Keratinocyte (primary cell): ENCODE results near the gene ATP9B. TPM values are rescaled to one million over a fixed set of nuclear protein-coding genes. Genes with fewer than 3 reads are reported as not detected.

ENCODE experiments used
- DNase-seq: peaks from one replicate; pipeline ENCODE4 v3.0.0-alpha.2; 2011; ENCODE audit warnings: low read depth, missing footprints, low spot score
- FAIRE-seq: peaks from 2 replicates; lab custom pipeline; 2011; peaks lifted over from hg19 to GRCh38; lab: Jason Lieb, UNC
- H2AFZ ChIP-seq: 2 replicates; pipeline ENCODE4 v1.6.0; 2012; ENCODE audit warnings: low read length, control low read depth, inconsistent platforms; ENCODE audit not compliant: control insufficient read depth
- H3K27ac ChIP-seq: 2 replicates; pipeline ENCODE4 v1.5.1; 2011; ENCODE audit warnings: low read length; ENCODE audit not compliant: control insufficient read depth, insufficient read depth
- H3K27me3 ChIP-seq: 3 replicates; pipeline ENCODE4 v1.6.0; 2011; ENCODE audit warnings: low read length; ENCODE audit not compliant: control insufficient read depth, insufficient read depth; ENCODE audit errors: extremely low read depth
- H3K36me3 ChIP-seq, 2 experiments: 2 replicates in 1 of 2; 3 replicates in 1 of 2; pipeline ENCODE4 v1.5.1; 2011; ENCODE audit warnings: low read length in 2 of 2, mild to moderate bottlenecking in 1 of 2; ENCODE audit not compliant: control insufficient read depth in 2 of 2, insufficient read depth in 2 of 2; ENCODE audit errors: extremely low read depth in 1 of 2
- H3K4me1 ChIP-seq: 3 replicates; pipeline ENCODE4 v1.5.1; 2011; ENCODE audit warnings: low read length; ENCODE audit not compliant: control insufficient read depth, insufficient read depth; ENCODE audit errors: extremely low read depth
- H3K4me2 ChIP-seq: 3 replicates; pipeline ENCODE4 v1.6.0; 2011; ENCODE audit warnings: low read depth, low read length; ENCODE audit not compliant: control insufficient read depth, insufficient read depth; ENCODE audit errors: extremely low read depth
- H3K4me3 ChIP-seq, 3 experiments: fragments of 200-600 bp in 1 of 3; sonication (generic) in 1 of 3; 2 replicates in 2 of 3; 3 replicates in 1 of 3; pipeline ENCODE4 v1.5.1; 2011 to 2016; ENCODE audit warnings: low read length in 3 of 3, mild to moderate bottlenecking in 3 of 3, control low read depth in 2 of 3, inconsistent platforms in 1 of 3, low read depth in 1 of 3, mixed read lengths in 1 of 3, mixed run types in 1 of 3, moderate library complexity in 1 of 3; ENCODE audit not compliant: control insufficient read depth in 2 of 3, insufficient read depth in 2 of 3; ENCODE audit errors: extremely low read depth in 1 of 3
- H3K79me2 ChIP-seq: 2 replicates; pipeline ENCODE4 v1.6.0; 2012; ENCODE audit warnings: low read length; ENCODE audit not compliant: control insufficient read depth, insufficient read depth
- H3K9ac ChIP-seq: 3 replicates; pipeline ENCODE4 v1.6.0; 2011; ENCODE audit warnings: low read length; ENCODE audit not compliant: control insufficient read depth, insufficient read depth; ENCODE audit errors: extremely low read depth
- H3K9me1 ChIP-seq: 3 replicates; pipeline ENCODE4 v1.6.0; 2011; ENCODE audit warnings: low read length; ENCODE audit not compliant: control insufficient read depth, insufficient read depth; ENCODE audit errors: extremely low read depth
- H3K9me3 ChIP-seq: 2 replicates; pipeline ENCODE4 v1.5.1; 2012; ENCODE audit warnings: low read depth, low read length; ENCODE audit not compliant: control insufficient read depth
- H4K20me1 ChIP-seq: 3 replicates; pipeline ENCODE4 v1.6.0; 2011; ENCODE audit warnings: low read length; ENCODE audit not compliant: control insufficient read depth, insufficient read depth; ENCODE audit errors: extremely low read depth
- EZH2 ChIP-seq: IDR thresholded peaks from one replicate; pipeline ENCODE4 v1.6.1; 2012; ENCODE audit warnings: inconsistent platforms, mild to moderate bottlenecking, low read length, moderate library complexity
- dilution Hi-C: fragments of 300-500 bp; cut with MboI; formaldehyde crosslinking; loops from one replicate; pipeline ENCODE4 v1.7.0; 2020; ENCODE audit warnings: low sequenced_read_pairs; ENCODE audit not compliant: extremely low pct_ligation_motif_present
- polyA plus RNA-seq, 5 experiments: library from polyadenylated mRNA; depleted of rRNA in 3 of 5; stranded (reverse) in 3 of 5; stranded (forward) in 1 of 5; unstranded in 1 of 5; fragments of >200 nt; gene quantifications; 1 replicate in 1 of 5; 2 replicates in 3 of 5; 3 replicates in 1 of 5; pipeline versions ENCODE4 v1.2.1 to v1.2.3, GENCODE V29; 2011 to 2012; ENCODE audit warnings: missing spikeins in 2 of 5, low read depth in 1 of 5, low replicate concordance in 1 of 5
- TF ChIP-seq, protein P1 (sequence below), 3 experiments: IDR thresholded peaks in 1 of 3; conservative IDR thresholded peaks in 1 of 3; optimal IDR thresholded peaks in 1 of 3; 2 replicates in 2 of 3; 3 replicates in 1 of 3; pipeline versions ENCODE3 to v1.5.1; 2011; ENCODE audit warnings: low read length in 3 of 3, mild to moderate bottlenecking in 3 of 3, moderate library complexity in 2 of 3, control low read depth in 1 of 3, inconsistent platforms in 1 of 3; ENCODE audit not compliant: insufficient read depth in 2 of 3; ENCODE audit errors: extremely low read depth in 1 of 3

ATP9B gene
- polyA plus RNA-seq, 1 donor (not counting 4 experiments of a cell fraction or from before 2014, with no cell fraction given), result 16.1 TPM

DNA sequence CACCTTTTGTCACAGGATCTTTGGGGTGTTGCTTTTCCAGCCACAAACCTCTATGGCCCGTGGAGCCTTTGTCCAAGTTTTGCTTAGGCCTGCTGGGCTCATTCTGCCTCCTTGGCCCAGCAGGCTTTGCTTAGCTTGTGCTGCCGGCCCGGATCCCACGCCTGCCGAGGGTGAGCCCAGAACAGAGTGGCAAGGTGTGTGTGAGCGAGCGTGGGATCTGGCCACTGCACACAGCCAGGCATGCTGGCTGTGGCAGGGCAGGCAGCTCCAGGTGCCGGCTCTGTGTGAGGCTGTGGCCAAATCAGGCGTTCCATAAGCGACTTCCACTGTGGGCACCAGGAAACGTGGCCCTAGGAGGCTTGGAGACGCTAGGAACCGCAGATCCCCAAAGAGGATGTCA lies 97.5 kb downstream of the ATP9B start:
- Histone ChIP-seq H3K36me3 (peaks cover 0 to 2% of the 10 kb centered on the region in 2 experiments), H3K4me1 (no peaks in the 10 kb centered on the region), H3K79me2 (no peaks in the 10 kb centered on the region), H2AFZ (no peak overlapping the region), H4K20me1 (no peaks in the 10 kb centered on the region), H3K27me3 (no peaks in the 10 kb centered on the region), H3K9me3 (no peaks in the 10 kb centered on the region), H3K4me2 (no peak overlapping the region), H3K4me3 (no peak overlapping the region), H3K9me1 (no peaks in the 10 kb centered on the region), H3K9ac (no peak overlapping the region), H3K27ac (no peak overlapping the region)
- FAIRE-seq (no peak), DNase-seq (no peak)
- dilution Hi-C loops, result no loop called here
- TF ChIP-seq, protein P1, sequence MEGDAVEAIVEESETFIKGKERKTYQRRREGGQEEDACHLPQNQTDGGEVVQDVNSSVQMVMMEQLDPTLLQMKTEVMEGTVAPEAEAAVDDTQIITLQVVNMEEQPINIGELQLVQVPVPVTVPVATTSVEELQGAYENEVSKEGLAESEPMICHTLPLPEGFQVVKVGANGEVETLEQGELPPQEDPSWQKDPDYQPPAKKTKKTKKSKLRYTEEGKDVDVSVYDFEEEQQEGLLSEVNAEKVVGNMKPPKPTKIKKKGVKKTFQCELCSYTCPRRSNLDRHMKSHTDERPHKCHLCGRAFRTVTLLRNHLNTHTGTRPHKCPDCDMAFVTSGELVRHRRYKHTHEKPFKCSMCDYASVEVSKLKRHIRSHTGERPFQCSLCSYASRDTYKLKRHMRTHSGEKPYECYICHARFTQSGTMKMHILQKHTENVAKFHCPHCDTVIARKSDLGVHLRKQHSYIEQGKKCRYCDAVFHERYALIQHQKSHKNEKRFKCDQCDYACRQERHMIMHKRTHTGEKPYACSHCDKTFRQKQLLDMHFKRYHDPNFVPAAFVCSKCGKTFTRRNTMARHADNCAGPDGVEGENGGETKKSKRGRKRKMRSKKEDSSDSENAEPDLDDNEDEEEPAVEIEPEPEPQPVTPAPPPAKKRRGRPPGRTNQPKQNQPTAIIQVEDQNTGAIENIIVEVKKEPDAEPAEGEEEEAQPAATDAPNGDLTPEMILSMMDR (optimal IDR thresholded peaks at IDR 0.05 in 1 of 3, IDR thresholded peaks at IDR 0.05 in 1 of 3, conservative IDR thresholded peaks at IDR 0.05 in 1 of 3; ENCODE audit: extremely low read depth in 1 of 3, insufficient read depth in 2 of 3, low read length in 3 of 3), result no peak
- no peak for TF ChIP-seq EZH2

DNA sequence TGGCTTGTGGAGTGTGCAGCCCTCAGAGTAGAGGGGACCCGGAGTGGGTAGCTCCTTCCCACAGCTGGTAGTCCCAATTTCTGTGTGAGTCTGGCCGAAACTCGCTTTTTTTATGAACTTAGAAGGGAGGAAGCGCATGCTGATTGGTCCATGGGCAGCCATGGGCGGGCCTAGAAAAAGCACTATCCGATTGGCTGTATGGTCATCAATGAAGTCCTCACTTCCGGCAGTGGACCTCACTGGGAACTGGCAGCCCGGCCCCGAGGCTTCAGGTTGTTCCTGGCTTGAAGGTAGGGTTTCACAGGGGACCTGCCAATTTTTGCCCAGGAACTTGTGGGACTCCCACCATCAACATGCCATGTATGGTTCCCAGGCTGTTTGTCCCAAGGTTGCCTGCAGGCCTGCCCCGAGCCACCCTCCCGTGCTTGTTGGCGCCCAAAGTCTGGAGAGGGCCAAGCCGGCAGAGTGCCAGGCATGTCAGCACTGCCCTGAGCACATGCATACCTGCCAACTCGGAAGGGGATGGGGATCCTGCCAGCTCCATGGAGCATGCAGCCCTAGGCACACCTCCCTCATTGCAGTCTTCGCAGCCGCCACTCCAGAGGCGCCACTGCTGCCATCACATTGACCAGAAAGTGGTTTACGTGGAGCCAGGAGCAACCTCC lies 98.5 kb downstream of the ATP9B start:
- Histone ChIP-seq H4K20me1 (no peaks in the 10 kb centered on the region), H3K4me1 (no peaks in the 10 kb centered on the region), H3K27ac (no peak overlapping the region), H3K9ac (no peak overlapping the region), H3K79me2 (no peaks in the 10 kb centered on the region), H3K27me3 (no peaks in the 10 kb centered on the region), H2AFZ (no peak overlapping the region), H3K9me1 (no peaks in the 10 kb centered on the region), H3K36me3 (peaks cover 0 to 2% of the 10 kb centered on the region in 2 experiments), H3K9me3 (no peaks in the 10 kb centered on the region), H3K4me3 (no peak overlapping the region), H3K4me2 (no peak overlapping the region)
- dilution Hi-C loops, result no loop called here
- FAIRE-seq, result no peak
- no peak for DNase-seq
- TF ChIP-seq, protein P1 (optimal IDR thresholded peaks at IDR 0.05 in 1 of 3, IDR thresholded peaks at IDR 0.05 in 1 of 3, conservative IDR thresholded peaks at IDR 0.05 in 1 of 3; ENCODE audit: extremely low read depth in 1 of 3, insufficient read depth in 2 of 3, low read length in 3 of 3), result no peak
- no peak for TF ChIP-seq EZH2
